Activated naive CD4-positive, alpha-beta T cell treated with anti-CD3 and anti-CD28 coated beads, Interleukin-2, amount 50 U/mL, for 16 hours (primary cell): ENCODE measurements around the gene ARHGAP12.

Experiments
- DNase-seq: peaks from one replicate; pipeline ENCODE4 v3.0.0-alpha.2; 2020

ARHGAP12 gene

GRCh38 chr10:31876652-31877352 lies 51.8 kb downstream of the ARHGAP12 start:
- DNase-seq, result no peak

GRCh38 chr10:31875608-31876007 lies 53.0 kb downstream of the ARHGAP12 start:
- DNase-seq, result no peak

- DNase-seq, result no peak
Observed at GRCh38 chr10:31873724-31874123, 54.9 kb downstream of the ARHGAP12 start.

- DNase-seq, result no peak
Observed at GRCh38 chr10:31871266-31872065, 57.2 kb downstream of the ARHGAP12 start.

GRCh38 chr10:31867646-31868045 lies 61.0 kb downstream of the ARHGAP12 start:
- DNase-seq, result no peak

GRCh38 chr10:31866118-31866670 lies 62.4 kb downstream of the ARHGAP12 start:
- DNase-seq, result no peak

GRCh38 chr10:31864834-31865518 lies 63.7 kb downstream of the ARHGAP12 start:
- no peak for DNase-seq

GRCh38 chr10:31855033-31855432 lies 73.6 kb downstream of the ARHGAP12 start:
- no peak for DNase-seq

- DNase-seq, result no peak
Observed at GRCh38 chr10:31853629-31854028, 75.0 kb downstream of the ARHGAP12 start.

GRCh38 chr10:31851216-31851615 lies 77.4 kb downstream of the ARHGAP12 start:
- DNase-seq, result no peak

GRCh38 chr10:31847515-31847914 lies 81.1 kb downstream of the ARHGAP12 start:
- no peak for DNase-seq

- no peak for DNase-seq
Observed at GRCh38 chr10:31838709-31839108, 89.9 kb downstream of the ARHGAP12 start.

GRCh38 chr10:31838065-31838464 lies 90.6 kb downstream of the ARHGAP12 start:
- DNase-seq, result no peak

- DNase-seq, result peak; percentile 10
Observed at GRCh38 chr10:31836569-31837406, 91.8 kb downstream of the ARHGAP12 start.

- DNase-seq, result no peak
Observed at GRCh38 chr10:31833753-31834152, 94.9 kb downstream of the ARHGAP12 start.

GRCh38 chr10:31832261-31832660 lies 96.4 kb downstream of the ARHGAP12 start:
- no peak for DNase-seq

GRCh38 chr10:31830887-31831286 lies 97.7 kb downstream of the ARHGAP12 start:
- DNase-seq, result no peak

- DNase-seq, result no peak
Observed at GRCh38 chr10:31829776-31830175, 98.9 kb downstream of the ARHGAP12 start.

GRCh38 chr10:31823358-31823757 lies 105.3 kb downstream of the ARHGAP12 start:
- DNase-seq, result no peak

GRCh38 chr10:31822616-31823318 lies 105.9 kb downstream of the ARHGAP12 start:
- no peak for DNase-seq

GRCh38 chr10:31822150-31822549 lies 106.5 kb downstream of the ARHGAP12 start:
- no peak for DNase-seq
